Measurements from ENCODE around the gene ABTB2.

ABTB2 gene

DNA sequence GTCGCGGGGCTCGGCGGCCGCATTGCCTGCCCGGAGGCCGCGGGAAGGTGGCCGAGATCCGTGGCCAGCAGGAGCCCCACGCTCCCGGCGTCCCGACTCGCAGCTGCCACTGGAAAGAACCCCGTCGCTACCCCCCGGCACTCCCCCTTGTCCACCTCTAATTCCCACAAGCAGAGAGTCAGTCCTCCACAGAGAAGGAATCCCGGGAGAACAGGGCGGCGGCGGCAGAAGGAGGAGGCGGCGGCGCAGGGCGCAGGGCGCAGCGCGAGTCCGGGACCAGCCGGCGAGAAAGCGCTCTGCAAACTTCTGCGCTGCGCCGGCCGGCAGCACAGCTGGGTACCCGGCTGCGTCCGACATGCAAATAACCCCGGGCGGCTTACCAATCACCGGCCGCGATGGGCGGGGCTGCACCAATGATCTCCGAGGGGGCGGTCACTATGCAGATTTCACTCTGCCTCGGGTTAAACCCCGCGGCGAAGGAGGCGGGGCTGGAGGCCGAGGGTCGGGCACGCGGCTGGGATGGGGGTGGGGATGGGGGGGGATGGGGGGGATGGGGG lies at the start of gene ABTB2:
Gene ABTB2, minus strand, starts transcription at position 310 of the 557 bp plus-strand sequence.
- no peak for TF ChIP-seq CTCF (IDR thresholded peaks at IDR 0.05)

- TF ChIP-seq CTCF (IDR thresholded peaks at IDR 0.05), result no peak
Observed at GRCh38 chr11:34407121-34407813, 49.5 kb upstream of the ABTB2 start.

DNA sequence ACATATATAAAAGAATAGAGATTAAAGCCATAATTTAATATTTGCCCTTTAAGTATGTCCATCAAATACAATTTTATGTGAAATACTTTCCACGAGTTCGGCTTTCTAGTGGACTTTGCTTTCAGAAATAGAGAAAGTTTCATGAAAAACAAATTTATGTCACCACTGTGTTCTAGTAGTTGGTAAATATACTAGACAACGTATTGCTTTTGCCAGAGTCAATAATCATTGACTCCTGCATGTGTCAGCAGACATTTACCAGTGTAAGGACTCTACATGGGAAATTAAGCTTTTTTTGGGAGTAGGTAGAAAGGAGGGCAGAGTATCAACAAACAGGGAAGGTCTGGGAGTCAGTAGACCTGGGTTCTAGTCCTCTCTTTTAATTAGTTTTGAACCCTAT lies 48.6 kb upstream of the ABTB2 start:
- no peak for TF ChIP-seq CTCF (IDR thresholded peaks at IDR 0.05)

GRCh38 chr11:34405079-34405858 lies 47.5 kb upstream of the ABTB2 start:
- TF ChIP-seq CTCF (IDR thresholded peaks at IDR 0.05), result no peak

DNA sequence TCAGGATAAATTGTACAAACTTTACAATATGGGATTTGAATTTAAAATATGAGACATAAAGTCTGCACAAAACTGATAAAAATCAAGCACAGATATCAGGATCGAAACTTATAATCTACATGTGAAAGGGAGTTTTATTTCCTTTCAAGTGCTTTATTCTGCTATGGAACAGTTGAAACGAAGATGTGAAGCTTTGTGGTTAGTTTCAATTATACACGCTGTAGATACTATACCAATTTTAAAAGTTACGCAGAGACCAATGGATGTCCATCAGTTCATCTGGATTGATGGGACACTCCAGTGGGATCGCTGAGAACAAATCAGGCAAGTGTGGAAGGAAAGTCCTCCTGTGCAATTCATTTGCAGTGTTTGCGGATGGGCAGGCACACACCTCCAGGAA lies 46.5 kb upstream of the ABTB2 start:
- TF ChIP-seq CTCF (IDR thresholded peaks at IDR 0.05), result no peak

GRCh38 chr11:34403431-34403830 lies 45.6 kb upstream of the ABTB2 start:
- TF ChIP-seq CTCF (IDR thresholded peaks at IDR 0.05), result no peak

- no peak for TF ChIP-seq CTCF (IDR thresholded peaks at IDR 0.05)
Observed at GRCh38 chr11:34397811-34398210, 40.0 kb upstream of the ABTB2 start.
